ENCODE results near the gene CACNA1D. TPM values are rescaled to one million over a fixed set of nuclear protein-coding genes. Genes with fewer than 3 reads are reported as not detected.

CACNA1D gene
- total and polyA plus RNA-seq, 2 donors (not counting 3 experiments of a cell fraction or from before 2014, with no cell fraction given) = 0.06 TPM; not detected in 1

- Histone ChIP-seq H4K20me1 (replicated peaks; ENCODE audit: control insufficient read depth, extremely low read depth, insufficient read depth, low read length) (no peaks in the 10 kb centered on the region), H3K27me3 (ENCODE audit: control insufficient read depth in 2 of 2, insufficient read depth in 2 of 2, low read length in 2 of 2) (peaks cover 0 to 5% of the 10 kb centered on the region in 2 experiments), H3K9ac (replicated peaks; ENCODE audit: extremely low read depth, insufficient read depth, low read length) (no peak overlapping the region), H3K79me2 (ENCODE audit: control insufficient read depth, insufficient read depth, low read length) (no peaks in the 10 kb centered on the region), H3K9me1 (replicated peaks; ENCODE audit: control insufficient read depth, extremely low read depth, insufficient read depth, low read length) (no peaks in the 10 kb centered on the region), H3K9me3 (replicated peaks; ENCODE audit: control insufficient read depth, insufficient read depth, low read length) (no peaks in the 10 kb centered on the region), H3K36me3 (ENCODE audit: control insufficient read depth in 2 of 2, extremely low read depth in 1 of 2, insufficient read depth in 2 of 2, low read length in 2 of 2) (no peaks in the 10 kb centered on the region), H3K4me2 (ENCODE audit: insufficient read depth, low read length) (no peak overlapping the region), H3K4me1 (ENCODE audit: control insufficient read depth, extremely low read depth, insufficient read depth, low read length) (no peaks in the 10 kb centered on the region), H3K4me3 (replicated peaks in 1 of 3; ENCODE audit: insufficient read depth in 1 of 3, low read depth in 1 of 3, low read length in 3 of 3) (no peak overlapping the region), H2AFZ (ENCODE audit: low read depth, low read length) (no peak overlapping the region), H3K27ac (ENCODE audit: insufficient read depth, low read depth, low read length) (no peak overlapping the region)
- POLR2A ChIA-PET = no interaction called here
- CTCF ChIA-PET = no interaction called here
- TF ChIP-seq GATA2 (IDR thresholded peaks at IDR 0.05; ENCODE audit: insufficient read depth, insufficient read length, low read depth, low read length) (no peak), MAX (IDR thresholded peaks at IDR 0.05; ENCODE audit: insufficient read depth, insufficient read length) (no peak), EZH2 (IDR thresholded peaks at IDR 0.05; ENCODE audit: borderline replicate concordance, low read depth, low read length, severe bottlenecking) (no peak), FOS (IDR thresholded peaks at IDR 0.05; ENCODE audit: borderline replicate concordance, insufficient read depth, low read length) (no peak), MYC (IDR thresholded peaks at IDR 0.05; ENCODE audit: low read depth, low read length) (no peak), POLR2A (IDR thresholded peaks at IDR 0.05; ENCODE audit: low read depth, low read length) (no peak), CTCF (IDR thresholded peaks at IDR 0.05; ENCODE audit: extremely low read depth in 1 of 2, insufficient read depth in 1 of 2, low read depth in 1 of 2, low read length in 2 of 2) (no peak), POLR2AphosphoS5 (IDR thresholded peaks at IDR 0.05; ENCODE audit: insufficient read depth, low read depth, low read length) (no peak), JUN (IDR thresholded peaks at IDR 0.05; ENCODE audit: borderline replicate concordance, insufficient read depth, insufficient read length, low read depth) (no peak)
- intact Hi-C loops (cut with micrococcal nuclease) = loop anchor here (5.0 kb wide), 1 partner anchor 213 kb away; no protein-coding TSS in a partner anchor
- DNase-seq (ENCODE audit: low read depth, low spot score) = no peak
- no TSS peak for BruUV-seq (replicated peaks)
- dilution Hi-C loops (cut with MboI; ENCODE audit: extremely low pct_ligation_motif_present, low sequenced_read_pairs) = no loop called here
- no peak for FAIRE-seq
These were observed 16.1 kb downstream of the CACNA1D start for GRCh38 chr3:53510508-53510907.
